HEK293T (cell line): Measurements from ENCODE around the gene GPN3.

ENCODE experiments used
- ARNT ChIP-seq: fragments of 450-650 bp; IDR thresholded peaks from 2 replicates; pipeline ENCODE4 v1.6.1; 2017; ENCODE audit warnings: mild to moderate bottlenecking
- BHLHE40 ChIP-seq: fragments of 450-650 bp; IDR thresholded peaks from 2 replicates; pipeline ENCODE4 v1.6.1; 2016; ENCODE audit warnings: mild to moderate bottlenecking, moderate library complexity, borderline replicate concordance
- ELF4 ChIP-seq: fragments of 450-650 bp; IDR thresholded peaks from 2 replicates; pipeline ENCODE4 v1.6.1; 2017; ENCODE audit warnings: antibody characterized with exemption
- FOXA1 ChIP-seq: fragments of 450-650 bp; IDR thresholded peaks from 2 replicates; pipeline ENCODE4 v1.6.1; 2016; ENCODE audit warnings: mild to moderate bottlenecking
- FOXK2 ChIP-seq: fragments of 450-650 bp; IDR thresholded peaks from 2 replicates; pipeline ENCODE4 v1.6.1; 2016; ENCODE audit warnings: mild to moderate bottlenecking
- FOXM1 ChIP-seq: fragments of 450-650 bp; IDR thresholded peaks from 2 replicates; pipeline ENCODE4 v1.6.1; 2017; ENCODE audit warnings: mild to moderate bottlenecking, borderline replicate concordance
- L3MBTL2 ChIP-seq: fragments of 450-650 bp; conservative IDR thresholded peaks from 2 replicates; pipeline ENCODE4 v1.6.1; 2016; ENCODE audit warnings: mild to moderate bottlenecking
- LEF1 ChIP-seq: fragments of 450-650 bp; IDR thresholded peaks from 2 replicates; pipeline ENCODE4 v1.6.1; 2017; ENCODE audit warnings: mild to moderate bottlenecking, borderline replicate concordance
- NFRKB ChIP-seq: fragments of 450-650 bp; IDR thresholded peaks from 2 replicates; pipeline ENCODE4 v1.6.1; 2016; ENCODE audit warnings: mild to moderate bottlenecking, moderate library complexity
- SP1 ChIP-seq: fragments of 450-650 bp; IDR thresholded peaks from 2 replicates; pipeline ENCODE4 v1.6.1; 2017
- SUZ12 ChIP-seq: fragments of 450-650 bp; IDR thresholded peaks from 2 replicates; pipeline ENCODE4 v1.6.1; 2016; ENCODE audit warnings: mild to moderate bottlenecking
- TARDBP ChIP-seq: fragments of 450-650 bp; IDR thresholded peaks from 2 replicates; pipeline ENCODE4 v1.6.1; 2016
- ZNF384 ChIP-seq: fragments of 450-650 bp; IDR thresholded peaks from 2 replicates; pipeline ENCODE4 v1.6.1; 2016
- TF ChIP-seq, protein P1 (sequence below): fragments of 450-650 bp; IDR thresholded peaks from 2 replicates; pipeline ENCODE4 v1.6.1; 2016

DNA sequence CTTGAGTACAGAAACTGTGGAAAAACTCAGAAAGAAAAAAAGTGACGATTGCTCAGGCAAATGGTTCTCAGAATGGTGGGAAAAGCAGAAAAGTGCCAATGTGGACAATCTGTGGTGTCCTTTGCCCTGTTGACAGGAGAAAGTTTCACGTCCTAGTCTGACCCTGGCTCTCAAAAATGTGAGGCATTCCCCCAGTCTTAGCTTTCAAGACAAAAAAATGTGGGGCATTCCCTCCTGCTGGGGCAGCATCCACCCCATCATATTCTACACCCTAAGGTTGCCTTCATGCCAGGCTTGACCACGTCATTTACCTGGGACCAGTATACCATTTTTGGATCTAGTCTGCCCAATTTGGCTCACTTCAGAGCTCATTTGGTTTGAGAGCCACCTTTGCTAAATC is 43.8 kb downstream of the GPN3 start:
- no peak for TF ChIP-seq ELF4
- no peak for TF ChIP-seq L3MBTL2
- TF ChIP-seq FOXA1, result no peak
- TF ChIP-seq LEF1, result no peak
- TF ChIP-seq TARDBP, result no peak
- TF ChIP-seq FOXM1, result no peak
- TF ChIP-seq FOXK2, result no peak
- TF ChIP-seq ARNT, result no peak
- TF ChIP-seq NFRKB, result no peak
- no peak for TF ChIP-seq SUZ12
- no peak for TF ChIP-seq ZNF384
- TF ChIP-seq, protein P1, sequence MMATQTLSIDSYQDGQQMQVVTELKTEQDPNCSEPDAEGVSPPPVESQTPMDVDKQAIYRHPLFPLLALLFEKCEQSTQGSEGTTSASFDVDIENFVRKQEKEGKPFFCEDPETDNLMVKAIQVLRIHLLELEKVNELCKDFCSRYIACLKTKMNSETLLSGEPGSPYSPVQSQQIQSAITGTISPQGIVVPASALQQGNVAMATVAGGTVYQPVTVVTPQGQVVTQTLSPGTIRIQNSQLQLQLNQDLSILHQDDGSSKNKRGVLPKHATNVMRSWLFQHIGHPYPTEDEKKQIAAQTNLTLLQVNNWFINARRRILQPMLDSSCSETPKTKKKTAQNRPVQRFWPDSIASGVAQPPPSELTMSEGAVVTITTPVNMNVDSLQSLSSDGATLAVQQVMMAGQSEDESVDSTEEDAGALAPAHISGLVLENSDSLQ, result no peak
- TF ChIP-seq SP1, result no peak
- TF ChIP-seq BHLHE40, result no peak
